Gastroesophageal sphincter (tissue), 4 donors: Measurements from ENCODE around the gene GRAMD4. TPM values are rescaled to one million over a fixed set of nuclear protein-coding genes. Genes with fewer than 3 reads are reported as not detected.

Experiments
- ATAC-seq: fragments of 150-250 bp; one replicate; pipeline ENCODE4 v1.9.1; 2016; ENCODE audit warnings: mild to moderate bottlenecking, moderate library complexity
- H3K27ac ChIP-seq, 4 donors: fragments of 200-600 bp; sonication (generic) in 3 of 4; 1 replicate in 3 of 4; 2 replicates in 1 of 4; pipeline ENCODE4 v1.5.1; 2016 to 2019
- H3K27me3 ChIP-seq: fragments of 200-600 bp; sonication (generic); one replicate; pipeline ENCODE4 v1.5.1; 2019
- H3K36me3 ChIP-seq, 2 donors: fragments of 200-600 bp; sonication (generic); one replicate each; pipeline ENCODE4 v1.5.1; 2019; ENCODE audit warnings: control low read depth in 1 of 2
- H3K4me1 ChIP-seq, 3 donors: fragments of 200-600 bp; sonication (generic); 1 replicate in 2 of 3; 2 replicates in 1 of 3; pipeline ENCODE4 v1.5.1; 2016 to 2019; ENCODE audit warnings: control low read depth in 2 of 3
- H3K4me3 ChIP-seq, 2 donors: fragments of 200-600 bp; sonication (generic); one replicate each; pipeline ENCODE4 v1.5.1; 2019; ENCODE audit warnings: mild to moderate bottlenecking in 1 of 2, moderate library complexity in 1 of 2
- H3K9me3 ChIP-seq, 3 donors: fragments of 200-600 bp; sonication (generic); one replicate each; pipeline ENCODE4 v1.5.1; 2017 to 2019; ENCODE audit warnings: control low read depth in 2 of 3
- EP300 ChIP-seq: sonication (generic); formaldehyde crosslinking; IDR thresholded peaks from one replicate; pipeline ENCODE4 v1.6.1; 2017; ENCODE audit warnings: antibody characterized with exemption, mild to moderate bottlenecking
- POLR2A ChIP-seq, 2 donors: fragments of 450-650 bp; IDR thresholded peaks; one replicate each; pipeline ENCODE4 v1.6.1; 2017; ENCODE audit warnings: antibody characterized with exemption in 2 of 2, mild to moderate bottlenecking in 2 of 2, moderate library complexity in 1 of 2
- POLR2AphosphoS5 ChIP-seq: sonication (generic); formaldehyde crosslinking; IDR thresholded peaks from one replicate; pipeline ENCODE4 v1.6.1; 2017; ENCODE audit warnings: antibody characterized with exemption
- WGBS, 2 donors: methylation state at CpG; one replicate each; pipeline ENCODE4 v1.1.5; 2018; ENCODE audit warnings: low coverage in 1 of 2; 5-methylcytosine and 5-hydroxymethylcytosine counted together
- total RNA-seq, 4 donors: library from RNA; depleted of rRNA; stranded (reverse); fragments of >200 nt; gene quantifications; one replicate each; pipeline ENCODE4 v1.1.0, GENCODE V29; 2016
- TF ChIP-seq, protein P1 (sequence below), 4 experiments: fragments of 200-600 bp in 2 of 4; fragments of 450-650 bp in 2 of 4; sonication (generic) in 1 of 4; IDR thresholded peaks; one replicate each; pipeline ENCODE4 v1.5.1; 2017 to 2019; ENCODE audit warnings: antibody characterized with exemption in 4 of 4, mild to moderate bottlenecking in 2 of 4, moderate library complexity in 2 of 4

GRAMD4 gene
- total RNA-seq, 4 donors from 2014 or later = 10.8 to 53.3 (median 33.2) TPM

DNA sequence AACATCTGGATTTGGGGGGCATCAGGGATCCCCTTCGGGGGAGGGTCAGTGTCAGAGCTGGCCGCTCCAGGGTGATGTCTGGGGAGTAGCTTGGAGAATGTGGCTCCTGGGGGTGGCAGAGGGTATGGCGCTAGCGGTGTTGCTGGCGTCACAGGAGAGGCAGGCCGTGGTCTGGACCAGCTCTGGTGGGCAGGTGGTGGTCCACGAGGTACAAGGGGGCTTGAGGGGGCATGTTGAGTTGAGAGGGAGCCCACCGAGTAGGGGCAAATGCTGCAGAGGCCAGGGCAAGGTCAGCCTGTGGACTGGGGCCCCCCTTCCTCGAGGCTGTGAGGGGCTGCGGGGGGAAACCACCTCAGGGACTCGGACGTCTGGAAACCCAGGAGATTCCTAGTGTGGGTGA is 8.6 kb downstream of the GRAMD4 start:
- Histone ChIP-seq H3K36me3 (peaks cover 0 to 41% of the 10 kb centered on the region in 2 donors), H3K27me3 (no peaks in the 10 kb centered on the region), H3K4me3 (no peak overlapping the region), H3K9me3 (no peaks in the 10 kb centered on the region), H3K27ac (no peak overlapping the region), H3K4me1 (no peaks in the 10 kb centered on the region)
- WGBS, 2 donors = 100% methylated on average over 1 to 4 of the region's 12 CpGs
- no peak for ATAC-seq
- no peak for TF ChIP-seq POLR2A (IDR thresholded peaks at IDR 0.05)
- no peak for TF ChIP-seq POLR2AphosphoS5
- no peak for TF ChIP-seq EP300
- TF ChIP-seq, protein P1, sequence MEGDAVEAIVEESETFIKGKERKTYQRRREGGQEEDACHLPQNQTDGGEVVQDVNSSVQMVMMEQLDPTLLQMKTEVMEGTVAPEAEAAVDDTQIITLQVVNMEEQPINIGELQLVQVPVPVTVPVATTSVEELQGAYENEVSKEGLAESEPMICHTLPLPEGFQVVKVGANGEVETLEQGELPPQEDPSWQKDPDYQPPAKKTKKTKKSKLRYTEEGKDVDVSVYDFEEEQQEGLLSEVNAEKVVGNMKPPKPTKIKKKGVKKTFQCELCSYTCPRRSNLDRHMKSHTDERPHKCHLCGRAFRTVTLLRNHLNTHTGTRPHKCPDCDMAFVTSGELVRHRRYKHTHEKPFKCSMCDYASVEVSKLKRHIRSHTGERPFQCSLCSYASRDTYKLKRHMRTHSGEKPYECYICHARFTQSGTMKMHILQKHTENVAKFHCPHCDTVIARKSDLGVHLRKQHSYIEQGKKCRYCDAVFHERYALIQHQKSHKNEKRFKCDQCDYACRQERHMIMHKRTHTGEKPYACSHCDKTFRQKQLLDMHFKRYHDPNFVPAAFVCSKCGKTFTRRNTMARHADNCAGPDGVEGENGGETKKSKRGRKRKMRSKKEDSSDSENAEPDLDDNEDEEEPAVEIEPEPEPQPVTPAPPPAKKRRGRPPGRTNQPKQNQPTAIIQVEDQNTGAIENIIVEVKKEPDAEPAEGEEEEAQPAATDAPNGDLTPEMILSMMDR (IDR thresholded peaks at IDR 0.05) = no peak

DNA sequence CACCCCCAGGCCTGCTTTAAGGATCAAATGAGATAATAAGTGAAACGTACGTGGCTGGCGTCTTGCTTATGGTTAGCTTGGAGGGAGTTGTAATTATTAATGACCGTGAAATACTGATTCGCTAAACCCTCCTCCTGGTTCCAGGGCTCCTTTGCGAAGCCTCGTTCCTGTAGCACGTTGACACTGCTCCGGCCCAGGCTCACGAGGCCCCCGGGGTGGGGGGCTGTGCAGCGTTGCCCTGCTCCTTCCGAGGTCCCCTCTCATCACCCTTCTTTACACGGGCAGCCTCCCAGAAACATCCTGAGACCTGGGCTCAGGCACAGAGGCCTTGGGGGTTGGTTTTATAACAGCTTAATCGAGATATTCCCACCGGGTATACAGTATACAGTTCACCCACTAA is 9.1 kb downstream of the GRAMD4 start:
- Histone ChIP-seq H3K9me3 (no peaks in the 10 kb centered on the region), H3K36me3 (peaks cover 0 to 41% of the 10 kb centered on the region in 2 donors), H3K4me3 (no peak overlapping the region), H3K27me3 (no peaks in the 10 kb centered on the region), H3K4me1 (peaks cover 0 to 3% (median 0%) of the 10 kb centered on the region in 3 donors), H3K27ac (no peak overlapping the region)
- TF ChIP-seq, protein P1 (IDR thresholded peaks at IDR 0.05) = no peak
- TF ChIP-seq EP300 (no peak), POLR2AphosphoS5 (no peak), POLR2A (IDR thresholded peaks at IDR 0.05) (no peak)
- no peak for ATAC-seq
- 88 to 95% methylated on average over 7 to 11 of the region's 16 CpGs for WGBS, 2 donors

DNA sequence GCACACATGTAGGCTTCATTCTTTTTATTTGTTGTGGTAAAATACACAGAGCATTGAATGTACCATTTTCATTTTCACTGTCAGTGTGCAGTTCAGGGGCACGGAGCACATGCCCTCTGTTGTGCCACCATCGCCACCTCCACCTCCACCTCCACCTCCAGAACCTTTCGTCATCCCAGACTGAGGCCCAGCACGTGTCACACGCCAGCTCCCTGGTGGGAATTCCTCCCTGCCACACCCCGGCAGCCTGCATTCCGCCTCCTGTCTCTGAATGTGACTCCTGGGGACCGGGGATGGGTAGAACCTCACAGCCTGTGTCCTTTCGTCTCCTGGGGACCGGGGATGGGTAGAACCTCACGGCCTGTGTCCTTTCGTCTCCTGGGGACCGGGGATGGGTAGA is 10.9 kb downstream of the GRAMD4 start:
- H3K4me3 ChIP-seq = no peak overlapping the region
- WGBS, 2 donors = 90 to 94% methylated on average over 6 to 7 of the region's 13 CpGs
- no peaks in the 10 kb centered on the region for H3K9me3 ChIP-seq
- no peak overlapping the region for H3K27ac ChIP-seq
- H3K27me3 ChIP-seq = no peaks in the 10 kb centered on the region
- ATAC-seq = no peak
- peaks cover 0 to 41% of the 10 kb centered on the region in 2 donors for H3K36me3 ChIP-seq
- TF ChIP-seq POLR2AphosphoS5 (no peak), EP300 (no peak), POLR2A (IDR thresholded peaks at IDR 0.05) (no peak)
- TF ChIP-seq, protein P1 (IDR thresholded peaks at IDR 0.05) = no peak
- H3K4me1 ChIP-seq = peaks cover 0 to 19% (median 0%) of the 10 kb centered on the region in 3 donors

DNA sequence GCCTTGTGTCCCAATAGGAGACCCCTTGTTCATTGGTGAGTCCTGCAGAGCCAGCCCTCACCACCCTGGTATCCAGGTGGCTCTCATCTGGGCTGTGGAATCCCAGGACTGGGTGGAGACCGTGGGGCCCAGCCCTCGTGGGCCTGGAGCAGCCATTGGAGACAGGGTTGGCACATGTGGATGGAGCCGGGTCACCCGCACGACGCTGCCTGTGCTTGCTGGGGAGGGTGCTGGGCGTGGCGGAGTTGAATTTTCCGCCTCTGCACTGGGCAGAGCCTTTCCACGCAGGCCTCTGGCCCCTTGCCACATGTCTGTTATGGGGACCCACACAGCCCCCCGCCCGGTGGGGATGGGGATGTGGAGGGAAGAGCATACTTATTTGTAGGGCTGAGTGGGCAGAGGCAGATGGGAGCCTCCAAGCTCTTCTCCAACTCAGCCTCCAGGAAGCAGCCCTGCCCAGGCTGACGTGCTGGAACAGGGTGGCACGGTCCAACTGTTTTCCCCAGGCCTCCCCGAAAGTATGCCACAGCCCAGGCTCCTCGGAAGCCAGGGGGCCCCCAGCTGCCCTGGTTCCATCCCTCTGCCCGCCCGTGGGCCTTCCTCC is 12.6 kb downstream of the GRAMD4 start:
- H3K4me1 ChIP-seq = peaks cover 0 to 19% (median 0%) of the 10 kb centered on the region in 3 donors
- H3K9me3 ChIP-seq = no peaks in the 10 kb centered on the region
- no peak for ATAC-seq
- no peak overlapping the region for H3K27ac ChIP-seq
- 60% methylated on average over 1 of the region's 18 CpGs; no CpG with 5 or more reads in 1 of the 2 donors for WGBS, 2 donors
- peaks cover 0 to 30% of the 10 kb centered on the region in 2 donors for H3K36me3 ChIP-seq
- TF ChIP-seq POLR2AphosphoS5 (no peak), POLR2A (IDR thresholded peaks at IDR 0.05) (no peak), EP300 (no peak)
- TF ChIP-seq, protein P1 (IDR thresholded peaks at IDR 0.05) = no peak
- H3K27me3 ChIP-seq = no peaks in the 10 kb centered on the region
- no peak overlapping the region for H3K4me3 ChIP-seq

DNA sequence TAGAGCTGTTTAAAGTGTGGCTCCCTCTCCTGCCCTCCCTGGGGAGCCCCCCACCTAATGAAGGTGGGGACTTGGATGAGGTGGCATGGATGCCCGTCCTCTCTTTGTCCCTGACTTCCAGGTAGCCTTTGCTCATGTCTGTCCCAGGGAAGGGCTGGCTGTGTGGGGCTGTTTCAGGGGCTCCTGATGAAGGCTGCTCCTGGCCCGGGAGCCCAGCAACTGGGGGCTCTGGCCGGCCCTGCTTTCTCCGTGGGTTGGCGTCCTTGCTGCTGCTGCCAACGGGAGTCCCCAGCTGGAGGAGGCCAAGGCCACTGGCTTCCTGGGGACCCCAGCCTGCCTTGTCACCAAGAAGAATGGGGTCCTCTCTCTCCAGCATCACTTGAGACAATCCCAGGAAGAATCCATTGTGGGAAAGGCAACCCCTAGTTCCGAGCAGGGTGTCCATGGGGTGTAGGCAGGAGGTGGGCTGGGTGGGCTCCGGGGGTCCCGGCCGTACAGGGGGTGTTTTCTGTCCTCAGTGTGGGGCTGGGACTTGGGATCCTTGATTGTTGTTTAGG is 13.2 kb downstream of the GRAMD4 start:
- peaks cover 0 to 19% (median 0%) of the 10 kb centered on the region in 3 donors for H3K4me1 ChIP-seq
- WGBS, 2 donors = no CpG with 5 or more reads among the region's 10 CpGs
- H3K27ac ChIP-seq = no peak overlapping the region
- no peaks in the 10 kb centered on the region for H3K27me3 ChIP-seq
- H3K36me3 ChIP-seq = peaks cover 0 to 32% of the 10 kb centered on the region in 2 donors
- no peak overlapping the region for H3K4me3 ChIP-seq
- TF ChIP-seq POLR2AphosphoS5 = no peak
- TF ChIP-seq EP300 = no peak
- no peak for TF ChIP-seq POLR2A (IDR thresholded peaks at IDR 0.05)
- TF ChIP-seq, protein P1 (IDR thresholded peaks at IDR 0.05) = no peak
- ATAC-seq = no peak
- no peaks in the 10 kb centered on the region for H3K9me3 ChIP-seq
